K562 (cell line): Measurements from ENCODE around the gene ATF4. TPM values are rescaled to one million over a fixed set of nuclear protein-coding genes. Genes with fewer than 3 reads are reported as not detected.

ENCODE experiments used
- CHCHD3 ChIP-seq: fragments of 250-450 bp; sonication (Bioruptor Pico); IDR thresholded peaks from 2 replicates; pipeline ENCODE4 v2.1.2; 2022; ENCODE audit warnings: mild to moderate bottlenecking
- NR3C1 ChIP-seq: sonication (generic); formaldehyde crosslinking; IDR thresholded peaks from 2 replicates; pipeline ENCODE4 v1.8.1; 2022; ENCODE audit warnings: missing genetic modification reagents
- PHF21A ChIP-seq: fragments of 450-650 bp; IDR thresholded peaks from 2 replicates; pipeline ENCODE4 v1.6.1; 2017; ENCODE audit warnings: low read depth, borderline replicate concordance
- SPI1 ChIP-seq: IDR thresholded peaks from 2 replicates; pipeline ENCODE4 v1.6.1; 2011; ENCODE audit warnings: low read depth, low read length, control low read depth, borderline replicate concordance
- TBL1XR1 ChIP-seq, 2 experiments: IDR thresholded peaks; 2 replicates each; pipeline ENCODE4 v1.6.1; 2012; ENCODE audit warnings: improper control_type of control experiment in 2 of 2, low read length in 2 of 2, mild to moderate bottlenecking in 1 of 2
- U2AF1 ChIP-seq: fragments of 200-400 bp; formaldehyde crosslinking; optimal IDR thresholded peaks from 2 replicates; pipeline ENCODE3; 2017; ENCODE audit warnings: mild to moderate bottlenecking, low read depth, low read length, moderate library complexity
- ZNF232 ChIP-seq: sonication (generic); formaldehyde crosslinking; IDR thresholded peaks from 2 replicates; pipeline ENCODE4 v1.8.0; 2022; ENCODE audit warnings: mild to moderate bottlenecking, missing genetic modification reagents
- ZNF586 ChIP-seq: fragments of 450-650 bp; formaldehyde crosslinking; conservative IDR thresholded peaks from 2 replicates; pipeline ENCODE4 v1.4.0; 2020; ENCODE audit warnings: mild to moderate bottlenecking, moderate library complexity
- polyA plus RNA-seq, 8 experiments: library from polyadenylated mRNA; depleted of rRNA in 4 of 8; stranded (reverse) in 5 of 8; unstranded in 3 of 8; fragments of >200 nt; fragmentation: Nextera tagmentation in 2 of 8; fragmentation: Illumina TruSeq in 1 of 8; extraction: Ambion mirVana in 2 of 8; extraction: Trizol in 1 of 8; gene quantifications; 2 replicates each; pipeline versions ENCODE4 v1.2.1 to v1.2.3, GENCODE V29; 2011 to 2014; ENCODE audit warnings: inconsistent platforms in 1 of 8, missing spikeins in 1 of 8
- total RNA-seq, 7 experiments: library from RNA; depleted of rRNA in 6 of 7; stranded (reverse); fragments of >200 nt in 6 of 7; fragmentation: Illumina TruSeq in 2 of 7; extraction: Trizol in 2 of 7; gene quantifications; 2 replicates each; pipeline versions ENCODE4 v1.2.1 to v1.2.3, GENCODE V29; 2011 to 2021; ENCODE audit warnings: low replicate concordance in 1 of 7
- TF ChIP-seq, protein P1 (sequence below), 2 experiments: fragments of 450-650 bp in 1 of 2; sonication (generic) in 1 of 2; formaldehyde crosslinking in 1 of 2; IDR thresholded peaks; 2 replicates each; pipeline versions ENCODE4 v1.7.1 to v1.9.0; 2016 to 2022; ENCODE audit warnings: inconsistent platforms in 1 of 2, mild to moderate bottlenecking in 1 of 2, missing genetic modification reagents in 1 of 2
- TF ChIP-seq, protein P2 (sequence below): sonication (generic); formaldehyde crosslinking; IDR thresholded peaks from 2 replicates; pipeline ENCODE4 v1.8.0; 2022; ENCODE audit warnings: missing genetic modification reagents, mild to moderate bottlenecking, borderline replicate concordance
- TF ChIP-seq, protein P3 (sequence below): fragments of 450-650 bp; IDR thresholded peaks from 2 replicates; pipeline ENCODE4 v1.6.1; 2016; ENCODE audit warnings: missing biosample characterization, missing genetic modification characterization
- TF ChIP-seq, protein P4 (sequence below): fragments of 450-650 bp; formaldehyde crosslinking; IDR thresholded peaks from 2 replicates; pipeline ENCODE4 v1.4.0; 2022; ENCODE audit warnings: missing genetic modification characterization
- TF ChIP-seq, protein P5 (sequence below): fragments of 250-450 bp; sonication (Bioruptor Pico); IDR thresholded peaks from 2 replicates; pipeline ENCODE4 v1.8.0; 2021; ENCODE audit warnings: borderline replicate concordance, mild to moderate bottlenecking, moderate library complexity; ENCODE audit not compliant: poor library complexity, severe bottlenecking

The ATF4 gene
- total and polyA plus RNA-seq, 9 of the 15 experiments (the other 6 are each of a cell fraction or from before 2014, with no cell fraction given): 93.1 to 723 (median 355) TPM

DNA sequence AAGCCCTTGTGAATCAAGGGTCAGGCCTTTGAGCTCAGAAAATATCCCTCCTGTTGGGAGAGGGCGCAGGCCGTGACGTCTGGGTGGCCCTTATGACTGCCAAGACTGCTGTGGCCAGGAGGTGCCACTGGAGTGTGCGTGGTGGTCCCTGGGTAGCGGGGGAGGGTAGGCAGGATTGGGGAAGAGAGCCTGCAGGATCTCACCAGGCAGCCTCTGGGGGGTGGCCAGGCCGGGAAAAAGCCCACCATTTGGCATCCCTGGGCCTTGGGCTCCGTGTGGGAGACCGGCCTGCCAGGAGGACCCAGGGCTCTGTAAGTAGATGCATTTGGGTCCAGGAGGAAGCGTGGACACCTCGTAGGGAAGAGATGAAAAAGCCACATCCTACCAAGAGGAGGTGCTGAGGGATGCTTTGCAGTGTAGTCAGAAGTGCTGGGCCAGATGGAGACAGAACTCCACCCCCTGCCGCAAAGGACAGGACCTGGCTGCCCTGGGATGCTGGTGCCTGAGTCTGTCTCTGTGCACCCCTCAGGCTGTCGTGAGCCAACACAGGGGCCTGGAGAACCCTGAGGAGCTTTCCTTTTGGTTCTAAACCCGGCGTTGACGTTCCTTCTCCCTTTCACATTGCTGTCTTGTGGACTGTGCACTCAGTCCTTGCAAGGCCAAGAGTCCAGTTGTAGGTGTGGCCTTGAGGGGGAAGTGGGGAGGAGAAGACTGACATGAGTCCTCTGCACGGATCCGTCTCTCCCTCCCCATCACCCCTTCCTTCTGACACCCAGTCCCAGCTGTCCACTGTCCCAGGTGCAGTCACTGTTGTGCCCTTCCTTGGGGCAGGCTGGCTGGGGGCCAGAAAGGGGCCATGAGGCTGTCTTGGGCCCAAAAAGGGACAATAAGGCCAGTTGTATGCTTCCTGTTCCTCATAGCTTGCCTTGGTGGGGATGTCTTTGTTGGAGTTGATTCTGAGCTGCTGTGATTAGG, 31.0 kb upstream of the ATF4 start (continued):
- TF ChIP-seq, protein P1, sequence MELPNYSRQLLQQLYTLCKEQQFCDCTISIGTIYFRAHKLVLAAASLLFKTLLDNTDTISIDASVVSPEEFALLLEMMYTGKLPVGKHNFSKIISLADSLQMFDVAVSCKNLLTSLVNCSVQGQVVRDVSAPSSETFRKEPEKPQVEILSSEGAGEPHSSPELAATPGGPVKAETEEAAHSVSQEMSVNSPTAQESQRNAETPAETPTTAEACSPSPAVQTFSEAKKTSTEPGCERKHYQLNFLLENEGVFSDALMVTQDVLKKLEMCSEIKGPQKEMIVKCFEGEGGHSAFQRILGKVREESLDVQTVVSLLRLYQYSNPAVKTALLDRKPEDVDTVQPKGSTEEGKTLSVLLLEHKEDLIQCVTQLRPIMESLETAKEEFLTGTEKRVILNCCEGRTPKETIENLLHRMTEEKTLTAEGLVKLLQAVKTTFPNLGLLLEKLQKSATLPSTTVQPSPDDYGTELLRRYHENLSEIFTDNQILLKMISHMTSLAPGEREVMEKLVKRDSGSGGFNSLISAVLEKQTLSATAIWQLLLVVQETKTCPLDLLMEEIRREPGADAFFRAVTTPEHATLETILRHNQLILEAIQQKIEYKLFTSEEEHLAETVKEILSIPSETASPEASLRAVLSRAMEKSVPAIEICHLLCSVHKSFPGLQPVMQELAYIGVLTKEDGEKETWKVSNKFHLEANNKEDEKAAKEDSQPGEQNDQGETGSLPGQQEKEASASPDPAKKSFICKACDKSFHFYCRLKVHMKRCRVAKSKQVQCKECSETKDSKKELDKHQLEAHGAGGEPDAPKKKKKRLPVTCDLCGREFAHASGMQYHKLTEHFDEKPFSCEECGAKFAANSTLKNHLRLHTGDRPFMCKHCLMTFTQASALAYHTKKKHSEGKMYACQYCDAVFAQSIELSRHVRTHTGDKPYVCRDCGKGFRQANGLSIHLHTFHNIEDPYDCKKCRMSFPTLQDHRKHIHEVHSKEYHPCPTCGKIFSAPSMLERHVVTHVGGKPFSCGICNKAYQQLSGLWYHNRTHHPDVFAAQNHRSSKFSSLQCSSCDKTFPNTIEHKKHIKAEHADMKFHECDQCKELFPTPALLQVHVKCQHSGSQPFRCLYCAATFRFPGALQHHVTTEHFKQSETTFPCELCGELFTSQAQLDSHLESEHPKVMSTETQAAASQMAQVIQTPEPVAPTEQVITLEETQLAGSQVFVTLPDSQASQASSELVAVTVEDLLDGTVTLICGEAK (IDR thresholded peaks at IDR 0.05): no peak
- TF ChIP-seq, protein P1 (CRISPR knock-in tag; IDR thresholded peaks at IDR 0.05): no peak
- TF ChIP-seq, protein P2, sequence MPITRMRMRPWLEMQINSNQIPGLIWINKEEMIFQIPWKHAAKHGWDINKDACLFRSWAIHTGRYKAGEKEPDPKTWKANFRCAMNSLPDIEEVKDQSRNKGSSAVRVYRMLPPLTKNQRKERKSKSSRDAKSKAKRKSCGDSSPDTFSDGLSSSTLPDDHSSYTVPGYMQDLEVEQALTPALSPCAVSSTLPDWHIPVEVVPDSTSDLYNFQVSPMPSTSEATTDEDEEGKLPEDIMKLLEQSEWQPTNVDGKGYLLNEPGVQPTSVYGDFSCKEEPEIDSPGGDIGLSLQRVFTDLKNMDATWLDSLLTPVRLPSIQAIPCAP (CRISPR knock-in tag): no peak
- peak; percentile 56; the same call in 1 of the 2 replicates for TF ChIP-seq SPI1
- TF ChIP-seq, protein P3, sequence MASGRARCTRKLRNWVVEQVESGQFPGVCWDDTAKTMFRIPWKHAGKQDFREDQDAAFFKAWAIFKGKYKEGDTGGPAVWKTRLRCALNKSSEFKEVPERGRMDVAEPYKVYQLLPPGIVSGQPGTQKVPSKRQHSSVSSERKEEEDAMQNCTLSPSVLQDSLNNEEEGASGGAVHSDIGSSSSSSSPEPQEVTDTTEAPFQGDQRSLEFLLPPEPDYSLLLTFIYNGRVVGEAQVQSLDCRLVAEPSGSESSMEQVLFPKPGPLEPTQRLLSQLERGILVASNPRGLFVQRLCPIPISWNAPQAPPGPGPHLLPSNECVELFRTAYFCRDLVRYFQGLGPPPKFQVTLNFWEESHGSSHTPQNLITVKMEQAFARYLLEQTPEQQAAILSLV (tag): no peak
- no peak for TF ChIP-seq ZNF586
- no peak for TF ChIP-seq ZNF232
- TF ChIP-seq CHCHD3 (CRISPR knock-in tag): no peak
- no peak for TF ChIP-seq NR3C1 (CRISPR knock-in tag)
- TF ChIP-seq, protein P4, sequence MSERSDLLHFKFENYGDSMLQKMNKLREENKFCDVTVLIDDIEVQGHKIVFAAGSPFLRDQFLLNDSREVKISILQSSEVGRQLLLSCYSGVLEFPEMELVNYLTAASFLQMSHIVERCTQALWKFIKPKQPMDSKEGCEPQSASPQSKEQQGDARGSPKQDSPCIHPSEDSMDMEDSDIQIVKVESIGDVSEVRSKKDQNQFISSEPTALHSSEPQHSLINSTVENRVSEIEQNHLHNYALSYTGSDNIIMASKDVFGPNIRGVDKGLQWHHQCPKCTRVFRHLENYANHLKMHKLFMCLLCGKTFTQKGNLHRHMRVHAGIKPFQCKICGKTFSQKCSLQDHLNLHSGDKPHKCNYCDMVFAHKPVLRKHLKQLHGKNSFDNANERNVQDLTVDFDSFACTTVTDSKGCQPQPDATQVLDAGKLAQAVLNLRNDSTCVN (CRISPR knock-in tag): no peak
- TF ChIP-seq, protein P5, sequence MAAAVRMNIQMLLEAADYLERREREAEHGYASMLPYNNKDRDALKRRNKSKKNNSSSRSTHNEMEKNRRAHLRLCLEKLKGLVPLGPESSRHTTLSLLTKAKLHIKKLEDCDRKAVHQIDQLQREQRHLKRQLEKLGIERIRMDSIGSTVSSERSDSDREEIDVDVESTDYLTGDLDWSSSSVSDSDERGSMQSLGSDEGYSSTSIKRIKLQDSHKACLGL (CRISPR knock-in tag): no peak
- TF ChIP-seq U2AF1: no peak
- no peak for TF ChIP-seq TBL1XR1 (IDR thresholded peaks at IDR 0.05; ENCODE audit: low read length in 2 of 2)
- no peak for TF ChIP-seq PHF21A
